Stimulated activated CD8-positive, alpha-beta memory T cell treated with anti-CD3 and anti-CD28 coated beads, Interleukin-12 subunit alpha, Interleukin-12 subunit beta, amount 100 ng/mL, for 1 hour (primary cell): ENCODE measurements around the gene FBXO11.
A peak's percentile ranks its signal among the peaks of the same experiment; 100 is the strongest.
"Not testable (repeated sequence)": the region's sequence is repeated elsewhere in the genome, so short reads cannot be mapped to it uniquely, and the experiment has no call there.

Source experiments
- DNase-seq: peaks from one replicate; pipeline ENCODE4 v3.0.0-alpha.2; 2020; ENCODE audit warnings: low read depth

FBXO11 gene

GRCh38 chr2:47906157-47907038 is at the start of gene FBXO11:
Gene FBXO11, minus strand, starts transcription at chr2:47906498. Its CDS starts 778 bp downstream, at chr2:47905720.
- DNase-seq, result peak; percentile 93

GRCh38 chr2:47950340-47951301 is 44.3 kb upstream of the FBXO11 start:
- no peak for DNase-seq

GRCh38 chr2:47946593-47946992 is 40.3 kb upstream of the FBXO11 start:
- DNase-seq, result no peak

GRCh38 chr2:47945046-47945781 is 38.9 kb upstream of the FBXO11 start:
- no peak for DNase-seq

- no peak for DNase-seq
Observed at GRCh38 chr2:47941936-47942335, 35.6 kb upstream of the FBXO11 start.

GRCh38 chr2:47937677-47938076 is 31.4 kb upstream of the FBXO11 start:
- no peak for DNase-seq

GRCh38 chr2:47935071-47935470 is 28.8 kb upstream of the FBXO11 start:
- DNase-seq, result no peak

GRCh38 chr2:47918043-47918442 is 11.7 kb upstream of the FBXO11 start:
- no peak for DNase-seq

- no peak for DNase-seq
Observed at GRCh38 chr2:47917276-47917961, 11.1 kb upstream of the FBXO11 start.

GRCh38 chr2:47916412-47916811 is 10.1 kb upstream of the FBXO11 start:
- no peak for DNase-seq

- DNase-seq, result not testable (repeated sequence)
Observed at GRCh38 chr2:47910662-47911061, 4.4 kb upstream of the FBXO11 start.

GRCh38 chr2:47908682-47909081 is 2.4 kb upstream of the FBXO11 start:
- no peak for DNase-seq

- DNase-seq, result no peak
Observed at GRCh38 chr2:47907039-47907781, 912 bp upstream of the FBXO11 start.

- DNase-seq, result no peak
Observed at GRCh38 chr2:47905386-47906156, 727 bp downstream of the FBXO11 start.

- no peak for DNase-seq
Observed at GRCh38 chr2:47903781-47904490, 2.4 kb downstream of the FBXO11 start.

GRCh38 chr2:47901892-47902291 is 4.4 kb downstream of the FBXO11 start:
- DNase-seq, result not testable (repeated sequence)

- DNase-seq, result no peak
Observed at GRCh38 chr2:47900857-47901256, 5.4 kb downstream of the FBXO11 start.

GRCh38 chr2:47899915-47900816 is 6.1 kb downstream of the FBXO11 start:
- no peak for DNase-seq
